T-helper 2 cell treated with Interferon-gamma antibody and Interleukin-4, amounts not matched to agents 5 μg/mL and 100 μg/mL, for 36 hours (primary cell): ENCODE data around the gene UBN2.

Experiments
- DNase-seq: peaks from one replicate; pipeline ENCODE4 v3.0.0; 2021; ENCODE audit warnings: low spot score
- H3K27ac Mint-ChIP-seq: one replicate; pipeline ENCODE4 v1.8.0; 2021; ENCODE audit warnings: mild to moderate bottlenecking, mixed read lengths
- H3K27me3 Mint-ChIP-seq: one replicate; pipeline ENCODE4 v1.8.0; 2021; ENCODE audit warnings: low read depth, mixed read lengths
- H3K36me3 Mint-ChIP-seq: one replicate; pipeline ENCODE4 v1.8.0; 2021; ENCODE audit warnings: low read depth, mixed read lengths
- H3K4me1 Mint-ChIP-seq: one replicate; pipeline ENCODE4 v1.8.0; 2021; ENCODE audit warnings: low read depth, mixed read lengths
- H3K4me3 Mint-ChIP-seq: one replicate; pipeline ENCODE4 v1.8.0; 2022; ENCODE audit warnings: mild to moderate bottlenecking, moderate library complexity, mixed read lengths
- H3K9me3 Mint-ChIP-seq: one replicate; pipeline ENCODE4 v1.8.0; 2021; ENCODE audit warnings: mixed read lengths

Gene UBN2

GRCh38 chr7:139334399-139335150 lies 103.5 kb downstream of the UBN2 start:
- no peak overlapping the region for H3K27ac Mint-ChIP-seq
- no peak overlapping the region for H3K4me3 Mint-ChIP-seq

GRCh38 chr7:139339025-139339424 lies 108.0 kb downstream of the UBN2 start:
- Mint-ChIP-seq H3K27ac (peak overlapping the region; percentile 85), H3K4me1 (peaks cover 15% of the 10 kb centered on the region), H3K36me3 (peaks cover 6% of the 10 kb centered on the region), H3K27me3 (peaks cover 9% of the 10 kb centered on the region), H3K4me3 (peak overlapping the region; percentile 95), H3K9me3 (peaks cover 6% of the 10 kb centered on the region)
- no peak for DNase-seq

More at GRCh38 chr7:139334399-139335150, 103.5 kb downstream of the UBN2 start:
- H3K4me1 Mint-ChIP-seq, result peaks cover 13% of the 10 kb centered on the region
- H3K27me3 Mint-ChIP-seq, result peaks cover 3% of the 10 kb centered on the region
- H3K9me3 Mint-ChIP-seq, result peaks cover 14% of the 10 kb centered on the region
- H3K36me3 Mint-ChIP-seq, result peaks cover 4% of the 10 kb centered on the region
- no peak for DNase-seq

DNA sequence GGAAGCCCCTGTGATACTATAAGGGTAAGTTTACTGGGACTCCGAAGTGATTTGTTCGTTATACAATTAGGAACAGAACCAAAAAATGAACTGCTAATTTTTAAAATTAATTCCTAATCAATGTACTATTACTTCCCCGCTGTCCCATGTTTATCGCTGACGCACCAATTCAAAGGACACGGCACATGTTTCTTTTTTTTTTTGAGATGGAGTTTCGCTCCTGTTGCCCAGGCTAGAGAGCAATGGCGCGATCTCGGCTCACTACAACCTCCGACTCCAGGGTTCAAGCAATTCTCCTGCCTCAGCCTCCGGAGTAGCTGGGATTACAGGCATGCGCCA lies 108.6 kb downstream of the UBN2 start:
- Mint-ChIP-seq H3K9me3 (peaks cover 6% of the 10 kb centered on the region), H3K27me3 (peaks cover 9% of the 10 kb centered on the region), H3K4me3 (peak overlapping the region; percentile 95), H3K36me3 (peaks cover 8% of the 10 kb centered on the region), H3K27ac (peak overlapping the region; percentile 97), H3K4me1 (peaks cover 16% of the 10 kb centered on the region)
- DNase-seq, result no peak

- Mint-ChIP-seq H3K4me1 (peaks cover 16% of the 10 kb centered on the region), H3K36me3 (peaks cover 10% of the 10 kb centered on the region), H3K27ac (peak overlapping the region; percentile 97), H3K4me3 (peak overlapping the region; percentile 95), H3K9me3 (peaks cover 6% of the 10 kb centered on the region), H3K27me3 (peaks cover 9% of the 10 kb centered on the region)
- DNase-seq, result peak; percentile 99
Observed at GRCh38 chr7:139340037-139340807, 109.2 kb downstream of the UBN2 start.

DNA sequence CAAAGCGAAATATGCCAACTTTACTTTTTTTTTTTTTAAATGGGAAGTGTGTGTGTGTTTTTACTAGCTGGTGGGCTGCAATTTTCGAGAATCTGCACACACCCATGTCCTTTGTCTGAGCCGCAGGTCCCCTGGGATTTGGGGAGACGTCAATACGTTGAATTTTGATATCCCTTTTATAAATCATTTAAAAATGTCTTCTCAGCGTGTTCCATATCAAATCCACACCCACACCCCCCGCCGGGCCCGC lies 109.7 kb downstream of the UBN2 start:
- Mint-ChIP-seq H3K4me1 (peaks cover 16% of the 10 kb centered on the region), H3K27ac (peak overlapping the region; percentile 97), H3K36me3 (peaks cover 12% of the 10 kb centered on the region), H3K27me3 (peaks cover 9% of the 10 kb centered on the region), H3K9me3 (peaks cover 6% of the 10 kb centered on the region), H3K4me3 (peak overlapping the region; percentile 95)
- no peak for DNase-seq

DNA sequence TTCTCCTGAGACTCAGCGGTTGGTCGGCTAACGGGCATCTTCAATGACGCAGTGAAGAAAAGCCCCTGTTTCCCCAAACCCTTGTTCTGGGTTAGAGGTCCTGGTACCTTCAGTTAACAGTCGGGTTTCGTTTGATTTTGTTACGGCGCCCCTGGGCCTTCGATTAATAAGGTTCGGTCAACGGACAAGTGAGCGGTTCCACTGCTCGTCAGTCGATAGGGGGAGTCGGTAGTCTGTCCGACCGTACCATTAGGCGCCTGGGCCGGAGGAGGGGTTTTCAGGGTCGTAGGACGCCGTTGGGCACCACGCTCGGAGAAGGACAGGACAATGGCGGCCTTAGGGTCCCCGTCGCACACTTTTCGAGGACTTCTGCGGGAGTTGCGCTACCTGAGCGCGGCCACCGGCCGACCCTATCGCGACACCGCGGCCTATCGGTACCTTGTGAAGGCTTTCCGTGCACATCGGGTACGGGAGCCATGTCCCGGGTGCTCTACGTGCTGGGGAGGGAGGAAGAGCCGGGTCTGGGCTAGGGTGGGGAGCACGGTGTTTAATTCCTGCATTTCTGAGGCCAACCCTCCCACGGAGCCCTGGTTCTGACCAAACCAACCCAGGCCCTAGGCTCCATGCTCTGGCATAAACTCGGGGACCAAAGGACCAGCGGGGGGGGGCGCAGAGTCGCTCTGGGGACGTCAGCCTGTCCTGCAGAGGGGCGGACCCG lies 110.2 kb downstream of the UBN2 start, which contains the start of gene FMC1:
Gene FMC1 (plus strand): TSS at position 280 of the 718 bp plus-strand sequence. CDS start 48 bp downstream, at position 328.
- H3K36me3 Mint-ChIP-seq, result peaks cover 12% of the 10 kb centered on the region
- peak within 1 kb of the TSS; percentile 95 for H3K4me3 Mint-ChIP-seq
- H3K9me3 Mint-ChIP-seq, result peaks cover 6% of the 10 kb centered on the region
- H3K27me3 Mint-ChIP-seq, result peaks cover 9% of the 10 kb centered on the region
- DNase-seq, result peak; percentile 82
- peaks cover 16% of the 10 kb centered on the region for H3K4me1 Mint-ChIP-seq
- peak within 1 kb of the TSS; percentile 97 for H3K27ac Mint-ChIP-seq

DNA sequence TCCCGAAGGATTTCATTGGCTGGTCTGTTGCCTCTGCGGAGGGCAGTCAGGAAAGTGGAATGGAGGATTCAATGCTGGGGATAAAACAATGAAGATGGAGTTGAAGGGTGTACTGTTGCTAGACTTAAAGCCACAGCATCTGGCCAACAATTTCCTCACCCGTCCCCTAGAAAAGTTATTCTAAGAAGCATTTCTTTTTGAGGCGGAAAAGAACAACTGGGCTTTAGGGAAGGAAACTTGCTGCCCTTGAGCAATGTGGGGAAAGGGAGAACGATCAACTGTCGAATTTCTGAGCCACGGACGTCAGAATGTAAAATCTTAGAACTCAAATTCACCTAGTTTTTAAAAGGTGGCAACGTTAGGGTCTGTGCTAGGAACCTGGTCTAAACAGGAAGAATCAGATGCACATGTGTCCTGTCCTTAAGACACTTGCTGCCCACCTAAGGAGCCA lies 110.8 kb downstream of the UBN2 start:
- peak overlapping the region; percentile 97 for H3K27ac Mint-ChIP-seq
- H3K4me3 Mint-ChIP-seq, result peak overlapping the region; percentile 95
- peaks cover 16% of the 10 kb centered on the region for H3K4me1 Mint-ChIP-seq
- no peak for DNase-seq
- H3K36me3 Mint-ChIP-seq, result peaks cover 14% of the 10 kb centered on the region
- peaks cover 9% of the 10 kb centered on the region for H3K27me3 Mint-ChIP-seq
- peaks cover 6% of the 10 kb centered on the region for H3K9me3 Mint-ChIP-seq

DNA sequence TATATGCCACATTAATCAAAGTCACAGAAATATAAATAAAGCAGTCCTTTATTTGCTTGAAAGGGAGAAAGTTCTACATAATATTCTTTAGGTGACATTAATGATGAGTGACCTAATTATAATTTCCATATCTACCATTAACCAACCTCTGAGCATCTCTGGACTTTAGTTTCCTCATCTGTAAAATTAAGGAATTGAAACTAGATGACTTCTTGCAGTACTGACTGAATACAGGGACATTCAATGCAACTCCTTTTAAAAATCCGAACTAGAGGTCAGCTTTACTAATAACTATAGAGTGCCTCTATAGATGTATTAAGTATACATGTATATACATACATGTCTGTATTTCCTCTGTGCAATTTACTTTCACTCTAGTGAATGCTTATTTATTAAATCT lies 114.0 kb downstream of the UBN2 start:
- no peak overlapping the region for H3K4me3 Mint-ChIP-seq
- peaks cover 6% of the 10 kb centered on the region for H3K27me3 Mint-ChIP-seq
- peaks cover 19% of the 10 kb centered on the region for H3K36me3 Mint-ChIP-seq
- H3K4me1 Mint-ChIP-seq, result peaks cover 13% of the 10 kb centered on the region
- H3K27ac Mint-ChIP-seq, result no peak overlapping the region
- no peak for DNase-seq
- no peaks in the 10 kb centered on the region for H3K9me3 Mint-ChIP-seq

DNA sequence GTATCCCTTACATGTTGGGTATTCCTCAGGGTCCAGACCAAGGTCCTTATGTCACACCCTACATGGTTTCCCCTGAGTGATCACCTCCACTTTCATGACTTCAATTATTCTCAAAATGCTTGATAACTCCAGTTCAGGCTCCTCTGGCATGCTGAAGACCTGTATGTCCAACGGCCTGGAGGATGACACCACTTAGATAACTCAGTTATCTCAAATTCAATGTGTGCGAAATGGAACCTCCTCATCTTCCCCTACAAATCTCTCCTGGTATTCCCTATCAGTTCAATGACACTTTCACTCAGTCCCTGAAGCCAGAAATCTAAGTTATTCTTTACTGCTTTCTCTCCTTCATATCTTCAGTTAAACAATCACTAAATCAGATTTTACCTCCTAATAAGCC lies 120.0 kb downstream of the UBN2 start:
- Mint-ChIP-seq H3K9me3 (no peaks in the 10 kb centered on the region), H3K36me3 (peaks cover 23% of the 10 kb centered on the region), H3K4me3 (no peak overlapping the region), H3K27me3 (no peaks in the 10 kb centered on the region), H3K27ac (no peak overlapping the region), H3K4me1 (peaks cover 2% of the 10 kb centered on the region)
- DNase-seq, result no peak

DNA sequence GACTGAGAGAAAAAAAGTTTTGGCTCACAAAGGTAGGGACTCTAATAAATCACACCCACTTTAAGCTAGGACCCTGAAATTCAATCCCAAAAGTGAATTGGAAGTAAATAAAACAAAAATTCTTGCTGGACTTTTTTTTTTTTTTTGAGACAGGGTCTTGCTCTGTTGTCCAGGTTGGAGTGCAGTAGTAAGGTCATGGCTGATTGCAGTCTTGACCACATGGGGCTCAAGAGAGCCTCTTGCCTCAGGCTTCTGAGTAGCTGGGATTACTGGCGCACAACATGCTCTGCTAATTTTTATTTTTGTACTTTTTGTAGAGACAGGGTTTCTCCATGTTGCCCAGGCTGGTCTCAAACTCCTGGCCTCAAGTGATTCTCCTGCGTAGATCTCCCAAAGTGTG lies 123.7 kb downstream of the UBN2 start:
- Mint-ChIP-seq H3K36me3 (peaks cover 14% of the 10 kb centered on the region), H3K9me3 (no peaks in the 10 kb centered on the region), H3K4me3 (no peak overlapping the region), H3K4me1 (peaks cover 11% of the 10 kb centered on the region), H3K27ac (no peak overlapping the region), H3K27me3 (no peaks in the 10 kb centered on the region)
- DNase-seq, result no peak

- H3K4me3 Mint-ChIP-seq, result no peak overlapping the region
Observed at GRCh38 chr7:139355320-139355719, 124.3 kb downstream of the UBN2 start.

More at GRCh38 chr7:139355320-139355719, 124.3 kb downstream of the UBN2 start:
- Mint-ChIP-seq H3K4me1 (peaks cover 11% of the 10 kb centered on the region), H3K27me3 (no peaks in the 10 kb centered on the region), H3K9me3 (no peaks in the 10 kb centered on the region), H3K36me3 (peaks cover 12% of the 10 kb centered on the region), H3K27ac (no peak overlapping the region)
- DNase-seq, result no peak
